NCI-H345 treated with DMSO at 0.1 percent for 48 hours (cell line): ENCODE data around the gene GDAP1L1.
A peak's percentile ranks its signal among the peaks of the same experiment; 100 is the strongest.
"Not testable (repeated sequence)": the region's sequence is repeated elsewhere in the genome, so short reads cannot be mapped to it uniquely, and the experiment has no call there.

Experiments
- DNase-seq: peaks from one replicate; lab custom pipeline; 2025; ENCODE audit not compliant: unreplicated experiment; lab: John Stamatoyannopoulos, UW

Gene GDAP1L1

GRCh38 chr20:44299011-44299535 is 52.0 kb downstream of the GDAP1L1 start:
- DNase-seq = not testable (repeated sequence)

- DNase-seq = no peak
These were observed 54.2 kb downstream of the GDAP1L1 start for GRCh38 chr20:44301285-44301684.

- DNase-seq = peak; percentile 26
These were observed 55.0 kb downstream of the GDAP1L1 start for GRCh38 chr20:44302026-44302669.

GRCh38 chr20:44302736-44303135 is 55.6 kb downstream of the GDAP1L1 start:
- DNase-seq = no peak

- no peak for DNase-seq
These were observed 57.3 kb downstream of the GDAP1L1 start for GRCh38 chr20:44304383-44304782.

- DNase-seq = no peak
These were observed 59.8 kb downstream of the GDAP1L1 start for GRCh38 chr20:44306927-44307326.

GRCh38 chr20:44309763-44310663 is 62.9 kb downstream of the GDAP1L1 start:
- no peak for DNase-seq

- peak; percentile 97 for DNase-seq
These were observed 63.8 kb downstream of the GDAP1L1 start, which contains the start of gene FITM2 for GRCh38 chr20:44310664-44311639. Gene FITM2 (minus strand): TSS chr20:44311202. CDS start chr20:44311148, 54 bp downstream.

- DNase-seq = peak; percentile 15
These were observed 67.8 kb downstream of the GDAP1L1 start for GRCh38 chr20:44314870-44315269.

- DNase-seq = no peak
These were observed 72.8 kb downstream of the GDAP1L1 start for GRCh38 chr20:44319839-44320422.

GRCh38 chr20:44324343-44324742 is 77.2 kb downstream of the GDAP1L1 start:
- DNase-seq = no peak

- DNase-seq = no peak
These were observed 79.5 kb downstream of the GDAP1L1 start for GRCh38 chr20:44326391-44327159.

- not testable (repeated sequence) for DNase-seq
These were observed 80.6 kb downstream of the GDAP1L1 start for GRCh38 chr20:44327748-44328147.

GRCh38 chr20:44328428-44328827 is 81.3 kb downstream of the GDAP1L1 start:
- DNase-seq = no peak
